HG03045 (cell line): ENCODE measurements around the gene TRDMT1.

Experiments
- ATAC-seq: cut with Tn5 transposase; IDR thresholded peaks from one replicate; pipeline ENCODE4 v1.9.1; 2021; ENCODE audit warnings: mild to moderate bottlenecking, moderate library complexity; ENCODE audit not compliant: unreplicated experiment

TRDMT1 gene

GRCh38 chr10:17212802-17213221 is 11.3 kb upstream of the TRDMT1 start:
- no peak for ATAC-seq

GRCh38 chr10:17210361-17210760 is 8.9 kb upstream of the TRDMT1 start:
- ATAC-seq, result no peak

- no peak for ATAC-seq
These were observed 8.4 kb upstream of the TRDMT1 start for GRCh38 chr10:17209881-17210280.

DNA sequence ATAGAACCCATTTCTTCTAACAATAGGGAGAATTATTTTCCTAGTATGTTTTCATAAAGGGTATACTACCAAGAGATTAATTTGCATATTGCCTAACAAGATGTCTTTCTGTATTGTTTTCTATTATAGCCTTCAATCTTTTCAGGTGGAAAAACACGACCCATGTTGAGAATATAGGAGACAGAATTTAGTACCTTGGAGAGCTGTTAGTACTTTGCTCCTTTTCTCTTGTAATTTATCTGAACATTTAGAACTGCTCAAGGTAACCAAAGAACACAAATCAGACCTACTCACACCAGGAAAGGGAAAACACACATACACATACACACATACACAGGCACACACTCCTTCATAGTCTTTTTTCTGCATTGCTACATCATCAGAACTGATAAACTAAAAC is 7.8 kb upstream of the TRDMT1 start:
- ATAC-seq, result no peak

- no peak for ATAC-seq
These were observed 7.0 kb upstream of the TRDMT1 start for GRCh38 chr10:17208476-17208875.

DNA sequence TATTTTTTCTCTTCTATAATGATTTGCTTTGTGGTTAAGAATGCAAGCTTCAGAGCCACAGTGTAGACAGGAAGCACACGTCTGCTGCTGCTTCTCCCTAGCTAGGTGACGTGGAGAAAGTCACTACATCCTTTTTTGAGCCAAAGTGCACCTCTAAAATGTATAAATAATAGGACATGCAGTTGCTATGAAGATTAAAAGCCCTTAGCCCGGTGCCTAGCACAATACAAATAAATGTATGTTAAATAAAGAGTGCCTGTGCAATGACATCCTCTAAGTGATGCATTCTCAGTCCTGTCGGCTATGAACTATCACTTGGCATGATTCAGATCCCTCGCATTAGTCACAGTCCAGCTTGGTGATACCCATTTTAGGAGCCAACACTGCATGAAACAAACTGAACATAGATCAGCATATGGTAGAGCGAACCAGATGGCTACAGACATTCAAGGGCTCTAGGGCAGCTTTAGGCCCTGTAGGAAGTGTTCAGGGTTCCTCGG is 4.8 kb upstream of the TRDMT1 start:
- ATAC-seq, result peak; percentile 24

GRCh38 chr10:17203416-17203815 is 1.9 kb upstream of the TRDMT1 start:
- no peak for ATAC-seq

GRCh38 chr10:17202999-17203398 is 1.5 kb upstream of the TRDMT1 start:
- no peak for ATAC-seq

DNA sequence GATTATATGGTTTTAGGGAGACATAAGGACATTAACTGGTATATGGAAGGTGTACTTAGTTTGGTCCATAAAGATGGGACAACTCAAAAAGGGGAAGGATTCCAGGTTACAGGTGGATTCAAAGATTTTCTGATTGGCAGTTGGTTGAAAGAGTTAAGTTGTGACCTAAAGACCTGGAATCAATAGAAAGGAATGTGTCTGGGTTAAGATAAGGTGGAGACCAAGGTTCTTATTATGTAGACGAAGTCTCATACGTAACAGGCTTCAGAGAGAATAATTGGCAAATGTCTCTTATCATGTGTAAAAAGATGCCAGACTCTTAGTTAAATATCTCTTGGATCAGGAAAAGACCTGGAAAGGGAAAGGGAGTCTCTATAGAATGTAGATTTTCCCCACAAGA is 1.0 kb upstream of the TRDMT1 start:
- no peak for ATAC-seq

DNA sequence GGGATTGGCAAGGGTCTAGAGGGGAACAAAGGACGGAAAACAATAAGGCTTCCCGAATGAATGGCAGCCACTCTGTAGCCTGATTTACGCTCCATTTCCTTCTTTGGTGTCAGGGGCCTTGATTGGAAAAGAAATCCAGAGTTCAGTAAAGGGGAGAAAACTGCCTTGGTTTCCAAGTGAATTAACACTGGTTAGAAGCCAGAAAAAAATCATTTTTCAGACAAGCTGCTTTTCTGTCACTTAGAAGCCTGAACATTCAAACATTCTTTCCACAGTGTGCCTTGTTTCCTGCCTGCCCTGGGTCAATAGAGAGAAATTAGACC is 283 bp upstream of the TRDMT1 start:
- ATAC-seq, result no peak

DNA sequence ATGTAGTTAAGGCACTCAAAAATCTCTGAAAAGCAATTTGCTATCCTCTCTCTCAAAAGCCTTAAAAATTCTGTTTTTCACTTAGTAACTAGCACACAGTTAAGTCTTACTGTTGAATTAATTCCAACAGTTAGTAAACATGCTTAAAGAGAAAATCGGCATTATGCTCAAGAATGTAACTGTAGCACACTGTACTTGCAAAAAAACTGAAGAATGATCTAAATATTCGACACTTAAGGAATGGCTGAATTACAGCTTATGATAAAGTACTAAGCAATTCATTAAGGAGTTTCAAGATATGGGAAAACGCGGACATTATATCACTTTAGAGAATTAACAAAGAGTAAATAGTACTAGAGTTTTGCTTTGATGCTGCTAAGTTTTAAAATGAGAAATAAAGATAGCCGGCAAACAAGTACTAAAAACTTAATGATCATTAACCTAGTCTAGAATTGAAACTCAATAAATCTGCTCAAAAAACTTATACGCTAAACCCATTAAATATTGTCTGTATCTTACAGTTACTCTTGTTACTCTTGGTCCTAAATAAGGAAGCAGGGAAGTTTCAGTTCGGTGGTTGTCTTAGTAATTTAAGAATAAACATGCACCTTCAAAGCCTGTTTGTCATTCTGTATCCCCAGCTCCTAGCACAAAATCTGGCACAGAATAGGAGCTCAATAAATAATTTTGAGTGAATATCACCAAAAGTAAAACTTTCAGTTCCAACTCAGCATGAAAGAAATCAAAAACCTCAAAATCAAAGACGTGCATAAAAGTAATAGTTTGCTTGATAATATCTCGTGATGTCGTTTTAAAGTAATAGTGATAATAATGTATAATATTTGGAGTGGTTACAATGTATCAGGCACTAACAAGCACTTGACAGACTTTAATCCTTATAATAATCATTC is 1.2 kb downstream of the TRDMT1 start:
- ATAC-seq, result no peak

DNA sequence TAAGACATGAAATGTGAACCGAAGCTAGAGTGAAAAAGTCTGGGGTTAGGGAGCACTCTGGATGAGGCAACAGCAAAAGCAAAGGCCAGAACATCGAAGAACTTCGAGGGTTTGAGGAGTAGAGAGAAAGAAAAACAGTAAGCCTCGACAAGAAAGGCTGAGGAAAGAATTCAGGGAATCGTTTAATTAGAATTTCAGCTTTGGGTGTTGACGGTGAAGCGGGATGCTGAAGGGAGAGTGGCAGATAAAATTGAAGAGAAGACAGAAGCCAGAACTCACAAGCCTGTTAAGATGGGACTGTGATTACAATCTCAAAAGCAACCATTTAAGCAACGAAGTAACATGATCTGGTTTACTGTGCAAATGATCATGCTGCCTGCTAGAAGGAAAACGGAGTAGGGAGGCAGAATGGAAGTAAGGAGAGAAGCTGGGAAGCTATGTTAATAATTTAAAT is 2.1 kb downstream of the TRDMT1 start:
- no peak for ATAC-seq

GRCh38 chr10:17196573-17196972 is 4.9 kb downstream of the TRDMT1 start:
- ATAC-seq, result no peak

DNA sequence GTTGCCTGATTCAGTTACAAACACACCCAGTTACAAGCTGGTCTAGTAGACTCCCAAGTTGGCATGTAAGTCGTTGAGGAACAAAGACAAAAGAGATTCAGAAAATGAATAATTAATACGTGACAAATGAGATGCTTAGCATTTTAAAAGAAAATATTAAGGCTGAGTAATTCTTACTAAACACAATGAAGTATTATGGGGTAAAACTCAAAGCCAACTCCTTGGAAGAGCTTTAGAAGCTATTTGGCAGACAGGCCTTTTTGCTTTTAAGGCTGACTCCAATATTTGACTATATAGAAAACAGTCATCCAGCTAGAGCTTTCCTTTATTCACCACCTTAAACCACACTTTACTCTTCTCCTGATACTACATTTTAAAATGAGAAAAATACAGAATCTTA is 5.4 kb downstream of the TRDMT1 start:
- ATAC-seq, result no peak

DNA sequence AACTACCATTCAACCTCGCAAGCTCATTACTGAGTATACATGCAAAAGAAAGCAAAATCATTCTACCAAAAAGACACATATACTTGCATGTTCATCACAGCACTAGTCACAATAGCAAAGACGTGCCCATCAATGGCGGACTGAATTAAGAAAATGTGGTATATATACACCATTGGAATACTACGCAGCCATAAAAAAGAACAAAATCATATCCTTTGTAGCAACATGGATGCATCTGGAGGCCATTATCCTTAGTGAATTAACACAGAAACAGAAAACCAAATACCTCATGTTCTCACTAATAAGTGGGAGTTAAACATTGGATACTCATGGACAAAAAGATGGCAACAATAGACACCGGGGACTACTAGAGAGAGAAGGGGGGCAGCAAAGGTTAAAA is 6.4 kb downstream of the TRDMT1 start:
- no peak for ATAC-seq

- no peak for ATAC-seq
These were observed 10.9 kb downstream of the TRDMT1 start for GRCh38 chr10:17190602-17191001.

DNA sequence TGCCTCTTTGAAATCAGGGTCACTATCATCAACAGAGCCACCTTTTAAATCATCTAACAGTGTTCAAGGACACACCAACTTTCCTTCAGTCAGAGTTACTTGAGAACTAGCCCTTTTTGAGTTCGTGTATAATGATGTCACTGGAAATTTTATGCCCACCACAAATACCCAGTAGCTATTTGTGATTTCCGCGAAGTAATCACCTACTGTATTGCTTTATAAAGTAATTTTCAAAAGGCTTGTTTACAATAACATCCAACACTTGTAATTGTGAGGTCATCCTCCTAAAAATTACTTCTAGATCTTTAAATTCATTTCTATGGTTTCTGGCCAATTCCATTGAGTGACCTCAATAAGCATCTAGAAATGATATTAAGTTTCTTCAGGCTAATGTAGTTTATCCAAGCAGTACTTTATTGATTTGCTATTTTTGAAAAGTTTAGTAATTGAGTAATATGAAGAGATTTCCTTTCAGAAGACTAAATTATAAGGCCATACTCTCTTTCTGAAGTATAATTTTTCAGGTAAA is 12.8 kb downstream of the TRDMT1 start:
- ATAC-seq, result no peak

- no peak for ATAC-seq
These were observed 15.6 kb downstream of the TRDMT1 start for GRCh38 chr10:17185873-17186272.

DNA sequence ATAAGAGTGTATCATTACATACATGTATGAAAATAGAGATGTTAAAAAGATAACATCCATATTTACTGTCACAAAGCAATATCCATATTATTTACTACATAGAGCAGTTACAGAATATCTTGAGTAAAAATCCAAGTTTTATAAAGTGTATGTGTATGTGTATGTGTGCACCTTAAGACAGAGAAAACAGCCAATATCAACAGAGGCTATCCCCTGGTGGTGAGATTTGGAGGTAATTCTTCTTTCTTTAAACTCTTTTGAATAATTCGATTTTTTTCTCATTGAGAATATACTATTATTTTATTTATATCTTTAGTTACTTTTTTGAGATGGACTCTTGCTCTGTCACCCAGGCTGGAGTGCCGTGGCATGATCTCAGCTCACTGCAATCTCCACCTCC is 18.4 kb downstream of the TRDMT1 start:
- ATAC-seq, result no peak

DNA sequence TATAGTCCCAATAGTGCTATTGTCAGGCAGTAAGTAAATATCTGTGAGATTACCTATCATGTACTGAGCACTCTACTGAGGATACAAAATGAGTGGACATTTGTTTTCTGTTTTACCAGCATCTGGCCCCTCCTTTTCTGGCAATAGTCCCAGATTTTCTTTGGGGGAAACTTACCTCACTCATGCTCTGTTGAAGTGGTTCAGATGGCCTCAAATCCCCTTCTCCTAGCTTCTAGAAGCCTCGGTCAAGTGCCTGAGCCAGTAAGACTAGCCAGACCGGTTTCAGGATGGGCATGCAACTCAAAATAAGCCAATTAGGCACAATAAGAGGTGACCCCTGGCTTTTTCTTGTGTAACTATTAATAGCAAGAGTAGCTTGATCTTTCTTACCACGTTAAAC is 19.7 kb downstream of the TRDMT1 start:
- ATAC-seq, result no peak

DNA sequence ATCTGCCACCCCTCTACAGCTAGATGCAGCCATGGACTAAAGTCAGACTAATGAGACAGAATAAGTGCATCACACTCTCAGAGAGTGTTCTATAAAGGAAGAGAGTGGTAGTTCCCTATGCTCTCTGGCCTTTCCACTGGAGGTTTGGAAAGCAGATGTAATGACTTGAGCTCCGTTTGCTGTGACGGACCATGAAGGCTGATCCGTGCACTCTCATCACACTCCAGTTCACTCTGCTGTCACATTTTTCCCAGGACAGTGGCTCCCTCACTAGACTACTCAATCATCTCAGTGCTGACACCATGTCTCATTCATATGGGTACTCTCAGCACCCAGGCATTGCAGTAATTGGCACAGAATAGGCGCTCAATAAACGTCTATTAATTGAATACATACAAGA is 20.4 kb downstream of the TRDMT1 start:
- ATAC-seq, result no peak

DNA sequence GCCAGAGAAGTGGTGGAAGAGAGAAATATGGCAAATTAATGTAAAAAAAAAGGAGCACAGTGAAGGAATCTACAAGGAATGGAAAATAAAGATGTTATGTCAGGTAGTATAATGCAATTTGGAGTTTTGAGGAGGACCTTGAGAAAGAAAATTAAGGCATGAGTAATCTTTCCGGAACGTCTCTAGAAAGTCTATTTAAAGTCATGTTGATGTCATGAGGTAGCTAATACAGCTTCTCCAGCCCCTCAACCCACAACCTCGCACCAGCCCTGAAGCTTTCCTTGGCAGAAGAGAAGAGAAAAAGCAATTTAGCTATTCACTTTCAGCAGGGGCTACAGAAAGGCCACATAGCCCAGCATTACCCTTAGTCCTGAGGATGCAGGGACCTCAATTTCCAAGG is 22.5 kb downstream of the TRDMT1 start:
- no peak for ATAC-seq

DNA sequence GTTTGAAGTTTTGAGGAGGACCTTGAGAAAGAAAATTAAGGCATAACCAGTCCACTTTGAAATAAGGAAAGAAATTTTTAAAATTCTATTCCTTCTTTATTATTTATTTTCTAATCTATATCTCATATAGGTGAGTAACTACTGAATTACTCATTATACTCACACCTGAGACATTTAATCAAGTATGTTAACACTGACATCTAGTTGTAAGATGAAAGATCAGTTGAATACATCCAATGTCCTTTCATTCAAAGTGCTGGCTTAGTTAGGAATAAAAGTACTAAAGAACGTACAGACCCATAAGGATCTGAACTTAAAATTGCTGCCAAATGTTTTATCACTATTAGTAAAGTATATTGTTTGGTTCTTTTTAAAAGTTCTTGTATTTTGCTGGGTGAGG is 23.5 kb downstream of the TRDMT1 start:
- ATAC-seq, result no peak
